Hepatic stellate cell (primary cell): ENCODE results near the gene SLAMF9.

Experiments used
- DNase-seq: peaks from one replicate; pipeline ENCODE4 v3.0.0; 2011; ENCODE audit warnings: low spot score

Gene SLAMF9

GRCh38 chr1:159953536-159954515 is at the start of gene SLAMF9:
TSS of gene SLAMF9 (minus strand) at chr1:159954237. CDS start at chr1:159954137, 100 bp downstream.
- DNase-seq = no peak

GRCh38 chr1:160001440-160001839 is 47.4 kb upstream of the SLAMF9 start:
- no peak for DNase-seq

- DNase-seq = no peak
These were observed 45.2 kb upstream of the SLAMF9 start for GRCh38 chr1:159999204-159999603.

- peak; percentile 55 for DNase-seq
These were observed 42.6 kb upstream of the SLAMF9 start for GRCh38 chr1:159996653-159997052.

- no peak for DNase-seq
These were observed 40.9 kb upstream of the SLAMF9 start for GRCh38 chr1:159994896-159995295.

- DNase-seq = no peak
These were observed 39.9 kb upstream of the SLAMF9 start for GRCh38 chr1:159993911-159994310.

GRCh38 chr1:159992161-159992560 is 38.1 kb upstream of the SLAMF9 start:
- DNase-seq = no peak

GRCh38 chr1:159991513-159991912 is 37.5 kb upstream of the SLAMF9 start:
- DNase-seq = no peak

GRCh38 chr1:159990005-159990404 is 36.0 kb upstream of the SLAMF9 start:
- no peak for DNase-seq

GRCh38 chr1:159989581-159989980 is 35.5 kb upstream of the SLAMF9 start:
- DNase-seq = no peak

- no peak for DNase-seq
These were observed 34.0 kb upstream of the SLAMF9 start for GRCh38 chr1:159988006-159988405.

GRCh38 chr1:159987186-159987585 is 33.1 kb upstream of the SLAMF9 start:
- DNase-seq = no peak

GRCh38 chr1:159986531-159986930 is 32.5 kb upstream of the SLAMF9 start:
- DNase-seq = no peak

GRCh38 chr1:159986093-159986492 is 32.1 kb upstream of the SLAMF9 start:
- DNase-seq = no peak

- no peak for DNase-seq
These were observed 31.4 kb upstream of the SLAMF9 start for GRCh38 chr1:159985473-159985872.

GRCh38 chr1:159983681-159984080 is 29.6 kb upstream of the SLAMF9 start:
- DNase-seq = no peak

- DNase-seq = no peak
These were observed 28.2 kb upstream of the SLAMF9 start for GRCh38 chr1:159982280-159982679.

- no peak for DNase-seq
These were observed 27.5 kb upstream of the SLAMF9 start for GRCh38 chr1:159981351-159982055.

GRCh38 chr1:159980786-159981185 is 26.7 kb upstream of the SLAMF9 start:
- no peak for DNase-seq

- DNase-seq = no peak
These were observed 26.0 kb upstream of the SLAMF9 start for GRCh38 chr1:159980076-159980475.

- no peak for DNase-seq
These were observed 25.2 kb upstream of the SLAMF9 start for GRCh38 chr1:159979257-159979656.

GRCh38 chr1:159978107-159978398 is 24.0 kb upstream of the SLAMF9 start:
- no peak for DNase-seq

GRCh38 chr1:159977364-159978106 is 23.5 kb upstream of the SLAMF9 start:
- DNase-seq = no peak
